GM10266 (cell line): Measurements from ENCODE around the gene CEACAM16.
"Not testable (repeated sequence)": the region's sequence is repeated elsewhere in the genome, so short reads cannot be mapped to it uniquely, and the experiment has no call there.

Experiments used
- DNase-seq: peaks from one replicate; pipeline ENCODE4 v3.0.0; 2012; ENCODE audit errors: extremely low spot score
- CTCF ChIP-seq: IDR thresholded peaks from 2 replicates; pipeline ENCODE4 v1.5.1; 2012; ENCODE audit warnings: mild to moderate bottlenecking, low read depth; ENCODE audit not compliant: control insufficient read depth, insufficient read depth; ENCODE audit errors: missing control alignments

CEACAM16 gene

GRCh38 chr19:44681992-44682790 is 16.8 kb upstream of the CEACAM16 start:
- no peak for DNase-seq
- TF ChIP-seq CTCF, result no peak

- no peak for DNase-seq
Measured at GRCh38 chr19:44682807-44683206, 16.1 kb upstream of the CEACAM16 start.

GRCh38 chr19:44683434-44684210 is 15.3 kb upstream of the CEACAM16 start:
- no peak for DNase-seq
- TF ChIP-seq CTCF, result no peak

More at GRCh38 chr19:44682807-44683206, 16.1 kb upstream of the CEACAM16 start:
- TF ChIP-seq CTCF, result no peak

DNA sequence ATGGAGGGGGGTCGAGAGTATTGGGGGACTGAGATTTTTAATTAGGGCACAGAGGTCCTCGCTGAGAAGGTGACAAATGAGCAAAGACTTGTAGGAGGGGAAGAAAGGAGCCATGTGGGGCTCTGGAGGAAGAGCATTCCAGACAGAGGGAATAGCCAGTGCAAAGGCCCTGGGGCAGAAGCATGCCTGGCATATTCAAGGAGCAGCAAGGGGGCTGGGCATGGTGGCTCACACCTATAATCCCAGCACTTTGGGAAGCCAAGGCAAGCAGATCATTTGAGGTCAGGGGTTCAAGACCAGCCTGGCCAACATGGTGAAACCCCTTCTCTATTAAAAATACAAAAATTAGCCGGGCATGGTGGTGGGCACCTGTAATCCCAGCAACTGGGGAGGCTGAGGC is 14.6 kb upstream of the CEACAM16 start:
- not testable (repeated sequence) for DNase-seq

DNA sequence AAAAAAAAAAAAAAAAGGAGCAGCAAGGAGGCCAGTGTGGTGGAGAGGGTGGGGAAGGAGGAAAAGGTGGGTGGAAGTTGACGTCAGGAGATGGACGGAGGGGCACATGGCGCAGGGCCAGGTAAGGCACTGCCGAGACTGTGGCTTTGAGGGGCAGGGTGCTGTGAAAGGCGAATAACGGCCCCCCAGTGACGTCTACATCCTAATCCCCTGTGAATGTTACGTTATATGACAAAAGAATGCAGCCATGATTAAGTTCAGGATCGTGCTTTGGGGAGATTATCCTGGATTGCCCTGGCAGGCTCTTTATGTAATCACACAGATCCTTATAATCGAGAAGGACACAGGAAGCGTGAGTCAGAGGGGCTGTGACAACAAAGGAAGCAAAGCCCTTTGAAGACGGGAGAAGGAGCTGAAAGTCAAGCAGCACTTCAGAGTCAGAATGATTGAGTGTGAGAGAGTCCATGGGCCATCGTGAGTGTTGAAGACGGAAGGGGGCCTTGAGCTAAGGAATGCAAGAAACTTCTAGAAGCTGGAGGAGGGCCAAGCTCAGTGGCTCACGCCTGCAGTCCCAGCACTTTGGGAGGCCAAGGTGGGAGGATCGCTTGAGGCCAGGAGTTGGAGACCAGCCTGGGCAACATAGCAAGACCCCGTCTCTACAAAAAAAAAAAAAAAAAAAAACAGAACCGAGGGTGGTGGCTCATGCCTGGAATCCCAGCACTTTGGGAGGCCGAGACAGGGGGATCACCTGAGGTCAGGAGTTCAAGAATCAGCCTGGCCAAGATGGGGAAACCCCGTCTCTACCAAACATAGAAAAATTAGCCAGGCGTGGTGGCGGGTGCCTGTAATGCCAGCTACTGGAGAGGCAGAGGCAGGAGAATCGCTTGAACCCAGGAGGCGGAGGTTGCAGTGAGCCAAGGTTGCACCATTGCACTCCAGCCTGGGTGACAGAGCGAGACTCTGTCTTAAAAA is 13.8 kb upstream of the CEACAM16 start:
- no peak for DNase-seq

DNA sequence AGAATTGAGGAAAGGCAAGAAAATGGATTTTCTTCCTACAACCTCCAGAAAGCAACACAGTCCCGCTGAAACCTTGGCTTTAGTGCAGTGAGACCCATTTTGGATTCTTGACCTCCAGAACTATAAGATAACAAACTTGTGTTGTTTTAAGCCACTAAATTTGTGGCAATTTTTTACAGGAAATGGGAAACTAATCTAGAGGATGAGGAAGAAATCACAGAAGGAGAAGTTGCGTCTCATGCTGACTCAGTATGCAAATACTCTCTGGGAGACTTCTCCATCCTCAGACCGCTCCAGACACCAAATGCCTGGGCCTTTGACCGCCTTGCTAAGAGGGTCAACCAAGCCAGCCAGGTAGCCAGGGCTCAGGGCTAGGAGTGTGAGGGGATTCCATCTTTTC is 13.1 kb upstream of the CEACAM16 start:
- no peak for TF ChIP-seq CTCF
- DNase-seq, result no peak

More for the DNA sequence above, 13.8 kb upstream of the CEACAM16 start:
- no peak for TF ChIP-seq CTCF

DNA sequence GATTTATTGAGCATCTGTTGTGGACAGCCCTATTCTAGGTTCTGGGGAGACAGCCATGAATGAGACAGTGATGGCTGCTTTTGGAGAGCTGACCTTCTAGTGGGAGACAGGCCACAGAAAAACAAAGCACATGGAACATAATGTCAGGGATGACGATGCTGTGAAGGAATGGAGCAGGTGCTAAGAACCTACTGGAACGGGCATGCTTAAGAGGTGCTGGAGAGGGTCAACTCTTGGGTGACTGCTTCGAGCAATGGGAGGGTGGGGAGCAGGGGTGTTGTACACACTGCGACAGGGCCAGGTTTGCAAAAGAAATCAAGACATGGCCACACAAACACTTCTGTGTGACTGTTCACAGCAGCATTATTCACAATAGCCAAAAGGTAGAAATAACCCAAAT is 12.1 kb upstream of the CEACAM16 start:
- DNase-seq, result no peak
- no peak for TF ChIP-seq CTCF
